ENCODE measurements around the gene SEPTIN12.

SEPTIN12 gene

GRCh38 chr16:4787627-4788482, at the start of gene SEPTIN12:
SEPTIN12 (minus strand) TSS chr16:4788345; CDS start chr16:4787645, 700 bp downstream.
- Histone ChIP-seq H3K4me1 (ENCODE audit: insufficient read depth, low read length) (peaks cover 14% of the 10 kb centered on the region), H3K36me3 (ENCODE audit: insufficient read depth, low read length) (no peaks in the 10 kb centered on the region), H3K9ac (ENCODE audit: low read depth, low read length) (no peak within 1 kb of the TSS), H3K9me3 (ENCODE audit: control insufficient read depth, insufficient read depth, low read length) (no peaks in the 10 kb centered on the region)

- H3K9me3 ChIP-seq (ENCODE audit: control insufficient read depth, insufficient read depth, low read length): no peaks in the 10 kb centered on the region
- H3K9ac ChIP-seq (ENCODE audit: low read depth, low read length): no peak overlapping the region
- peaks cover 43% of the 10 kb centered on the region for H3K36me3 ChIP-seq (ENCODE audit: insufficient read depth, low read length)
- no peaks in the 10 kb centered on the region for H3K4me1 ChIP-seq (ENCODE audit: insufficient read depth, low read length)
Observed at GRCh38 chr16:4836727-4837126, 48.6 kb upstream of the SEPTIN12 start.

GRCh38 chr16:4833584-4833983, 45.4 kb upstream of the SEPTIN12 start:
- Histone ChIP-seq H3K9ac (ENCODE audit: low read depth, low read length) (no peak overlapping the region), H3K36me3 (ENCODE audit: insufficient read depth, low read length) (peaks cover 34% of the 10 kb centered on the region), H3K9me3 (ENCODE audit: control insufficient read depth, insufficient read depth, low read length) (no peaks in the 10 kb centered on the region), H3K4me1 (ENCODE audit: insufficient read depth, low read length) (no peaks in the 10 kb centered on the region)

- H3K36me3 ChIP-seq (ENCODE audit: insufficient read depth, low read length): peaks cover 32% of the 10 kb centered on the region
- H3K9me3 ChIP-seq (ENCODE audit: control insufficient read depth, insufficient read depth, low read length): no peaks in the 10 kb centered on the region
- no peak overlapping the region for H3K9ac ChIP-seq (ENCODE audit: low read depth, low read length)
- H3K4me1 ChIP-seq (ENCODE audit: insufficient read depth, low read length): no peaks in the 10 kb centered on the region
Observed at GRCh38 chr16:4832698-4833343, 44.7 kb upstream of the SEPTIN12 start.

GRCh38 chr16:4831616-4832015, 43.5 kb upstream of the SEPTIN12 start:
- Histone ChIP-seq H3K36me3 (ENCODE audit: insufficient read depth, low read length) (peaks cover 26% of the 10 kb centered on the region), H3K4me1 (ENCODE audit: insufficient read depth, low read length) (no peaks in the 10 kb centered on the region), H3K9ac (ENCODE audit: low read depth, low read length) (no peak overlapping the region), H3K9me3 (ENCODE audit: control insufficient read depth, insufficient read depth, low read length) (no peaks in the 10 kb centered on the region)

GRCh38 chr16:4830408-4830807, 42.3 kb upstream of the SEPTIN12 start:
- no peaks in the 10 kb centered on the region for H3K4me1 ChIP-seq (ENCODE audit: insufficient read depth, low read length)
- no peaks in the 10 kb centered on the region for H3K9me3 ChIP-seq (ENCODE audit: control insufficient read depth, insufficient read depth, low read length)
- H3K36me3 ChIP-seq (ENCODE audit: insufficient read depth, low read length): peaks cover 23% of the 10 kb centered on the region
- H3K9ac ChIP-seq (ENCODE audit: low read depth, low read length): no peak overlapping the region

- H3K9me3 ChIP-seq (ENCODE audit: control insufficient read depth, insufficient read depth, low read length): no peaks in the 10 kb centered on the region
- H3K9ac ChIP-seq (ENCODE audit: low read depth, low read length): no peak overlapping the region
- H3K36me3 ChIP-seq (ENCODE audit: insufficient read depth, low read length): peaks cover 26% of the 10 kb centered on the region
- H3K4me1 ChIP-seq (ENCODE audit: insufficient read depth, low read length): no peaks in the 10 kb centered on the region
Observed at GRCh38 chr16:4828567-4829321, 40.6 kb upstream of the SEPTIN12 start.

GRCh38 chr16:4826980-4827379, 38.8 kb upstream of the SEPTIN12 start:
- Histone ChIP-seq H3K9me3 (ENCODE audit: control insufficient read depth, insufficient read depth, low read length) (no peaks in the 10 kb centered on the region), H3K4me1 (ENCODE audit: insufficient read depth, low read length) (no peaks in the 10 kb centered on the region), H3K9ac (ENCODE audit: low read depth, low read length) (no peak overlapping the region), H3K36me3 (ENCODE audit: insufficient read depth, low read length) (peaks cover 27% of the 10 kb centered on the region)

- H3K4me1 ChIP-seq (ENCODE audit: insufficient read depth, low read length): no peaks in the 10 kb centered on the region
- peaks cover 28% of the 10 kb centered on the region for H3K36me3 ChIP-seq (ENCODE audit: insufficient read depth, low read length)
- H3K9ac ChIP-seq (ENCODE audit: low read depth, low read length): no peak overlapping the region
- H3K9me3 ChIP-seq (ENCODE audit: control insufficient read depth, insufficient read depth, low read length): no peaks in the 10 kb centered on the region
Observed at GRCh38 chr16:4826526-4826925, 38.4 kb upstream of the SEPTIN12 start.

- H3K36me3 ChIP-seq (ENCODE audit: insufficient read depth, low read length): peaks cover 32% of the 10 kb centered on the region
- H3K9ac ChIP-seq (ENCODE audit: low read depth, low read length): no peak overlapping the region
- H3K4me1 ChIP-seq (ENCODE audit: insufficient read depth, low read length): no peaks in the 10 kb centered on the region
- no peaks in the 10 kb centered on the region for H3K9me3 ChIP-seq (ENCODE audit: control insufficient read depth, insufficient read depth, low read length)
Observed at GRCh38 chr16:4825196-4825595, 37.1 kb upstream of the SEPTIN12 start.

GRCh38 chr16:4820652-4821051, 32.5 kb upstream of the SEPTIN12 start:
- H3K9me3 ChIP-seq (ENCODE audit: control insufficient read depth, insufficient read depth, low read length): no peaks in the 10 kb centered on the region
- H3K4me1 ChIP-seq (ENCODE audit: insufficient read depth, low read length): no peaks in the 10 kb centered on the region
- H3K36me3 ChIP-seq (ENCODE audit: insufficient read depth, low read length): peaks cover 33% of the 10 kb centered on the region
- H3K9ac ChIP-seq (ENCODE audit: low read depth, low read length): no peak overlapping the region

GRCh38 chr16:4814542-4815173, 26.5 kb upstream of the SEPTIN12 start:
- Histone ChIP-seq H3K9ac (ENCODE audit: low read depth, low read length) (no peak overlapping the region), H3K4me1 (ENCODE audit: insufficient read depth, low read length) (no peaks in the 10 kb centered on the region), H3K9me3 (ENCODE audit: control insufficient read depth, insufficient read depth, low read length) (no peaks in the 10 kb centered on the region), H3K36me3 (ENCODE audit: insufficient read depth, low read length) (peaks cover 18% of the 10 kb centered on the region)

GRCh38 chr16:4814046-4814445, 25.9 kb upstream of the SEPTIN12 start:
- H3K9ac ChIP-seq (ENCODE audit: low read depth, low read length): no peak overlapping the region
- peaks cover 18% of the 10 kb centered on the region for H3K36me3 ChIP-seq (ENCODE audit: insufficient read depth, low read length)
- no peaks in the 10 kb centered on the region for H3K4me1 ChIP-seq (ENCODE audit: insufficient read depth, low read length)
- H3K9me3 ChIP-seq (ENCODE audit: control insufficient read depth, insufficient read depth, low read length): no peaks in the 10 kb centered on the region

Measured in ES-I3 (cell line).